ENCODE measurements around the gene PPP3R1. TPM values are rescaled to one million over a fixed set of nuclear protein-coding genes. Genes with fewer than 3 reads are reported as not detected.

Gene PPP3R1
- total and polyA plus RNA-seq, 10 of the 15 experiments (the other 5 are each of a cell fraction or from before 2014, with no cell fraction given), result 1.5 to 61.0 (median 15.8) TPM

GRCh38 chr2:68293755-68294154, 41.4 kb upstream of the PPP3R1 start:
- Histone ChIP-seq H2AFZ (ENCODE audit: control insufficient read depth, low read depth, low read length) (no peak overlapping the region; the same call in 1 of the 2 replicates), H4K20me1 (ENCODE audit: control insufficient read depth, insufficient read depth) (no peaks in the 10 kb centered on the region), H3K27me3 (replicated peaks in 1 of 2; ENCODE audit: control insufficient read depth in 2 of 2, insufficient read depth in 2 of 2, low read length in 1 of 2) (no peaks in the 10 kb centered on the region), H3K9me3 (replicated peaks; ENCODE audit: control insufficient read depth, insufficient read depth, low read length) (no peaks in the 10 kb centered on the region), H3K4me2 (ENCODE audit: control insufficient read depth, insufficient read depth) (no peak overlapping the region), H3K27ac (ENCODE audit: control insufficient read depth, insufficient read depth) (no peak overlapping the region), H3K9ac (ENCODE audit: control insufficient read depth, insufficient read depth, low read length) (no peak overlapping the region), H3K4me3 (no peak overlapping the region), H3K36me3 (ENCODE audit: control insufficient read depth in 2 of 2, insufficient read depth in 2 of 2, low read length in 1 of 2) (no peaks in the 10 kb centered on the region), H3K79me2 (ENCODE audit: control insufficient read depth, insufficient read depth, low read length) (no peaks in the 10 kb centered on the region), H3K4me1 (ENCODE audit: control insufficient read depth, insufficient read depth, low read length) (peaks cover 6% of the 10 kb centered on the region)
- ChIA-PET RAD21 (ENCODE audit: unreplicated experiment) (interaction anchor here (0.9 to 6.7 kb wide), 4 partner anchors 40 to 171 kb away, joined by 3 to 25 read pairs (median 12); no protein-coding TSS in a partner anchor), SMC1A (ENCODE audit: uncharacterized antibody, unreplicated experiment) (interaction anchor here (0.8 to 2.5 kb wide), 13 partner anchors 8 to 172 kb away, joined by 3 to 15 read pairs (median 4); no protein-coding TSS in a partner anchor), CTCF (interaction anchor here (0.9 to 3.9 kb wide), 13 partner anchors 9 to 262 kb away, joined by 3 to 45 read pairs (median 6); no protein-coding TSS in a partner anchor), POLR2A (interaction anchor here (0.6 kb wide), 1 partner anchor 132 kb away, joined by 3 read pairs; no protein-coding TSS in a partner anchor)
- in situ Hi-C loops (cut with MboI), result no loop called here
- 75% methylated on average over 6 of the region's 6 CpGs for WGBS (ENCODE audit: insufficient coverage, insufficient replicate concordance, low lambda C conversion rate, missing lambda C conversion rate)
- no TSS peak for BruUV-seq (replicated peaks)
- ATAC-seq (no peak; the same call in 2 of the 3 replicates), FAIRE-seq (no peak), DNase-seq (ENCODE audit: low read depth, low spot score) (no peak)
- TF ChIP-seq CBX3 (IDR thresholded peaks at IDR 0.05; ENCODE audit: borderline replicate concordance, low read depth), result no peak
- TF ChIP-seq SRF (IDR thresholded peaks at IDR 0.05; ENCODE audit: low read depth in 2 of 2, low read length in 2 of 2), result no peak
- no peak for TF ChIP-seq PRDM15 (CRISPR knock-in tag; IDR thresholded peaks at IDR 0.05)
- TF ChIP-seq TCF3 (IDR thresholded peaks at IDR 0.05; ENCODE audit: borderline replicate concordance, insufficient read depth, low read depth, low read length), result no peak
- TF ChIP-seq KAT2A (conservative IDR thresholded peaks at IDR 0.05; ENCODE audit: control insufficient read depth, low read depth, low read length), result no peak
- TF ChIP-seq ZBTB11 (CRISPR knock-in tag; IDR thresholded peaks at IDR 0.05), result no peak
- TF ChIP-seq GATAD2B (conservative IDR thresholded peaks at IDR 0.05; ENCODE audit: low read depth), result no peak
- TF ChIP-seq CHD1 (IDR thresholded peaks at IDR 0.05; ENCODE audit: low read depth, low read length), result no peak
- no peak for TF ChIP-seq HDAC2 (IDR thresholded peaks at IDR 0.05)
- TF ChIP-seq SMC3 (IDR thresholded peaks at IDR 0.05; ENCODE audit: borderline replicate concordance, low read length), result no peak
- TF ChIP-seq MTA2 (IDR thresholded peaks at IDR 0.05; ENCODE audit: low read depth), result no peak
- TF ChIP-seq WRNIP1 (IDR thresholded peaks at IDR 0.05; ENCODE audit: borderline replicate concordance, low read depth, low read length), result no peak
- TF ChIP-seq GABPA (IDR thresholded peaks at IDR 0.05; ENCODE audit: low read depth), result no peak
- no peak for TF ChIP-seq CREM (IDR thresholded peaks at IDR 0.05; ENCODE audit: low read depth)
- intact Hi-C loops (cut with micrococcal nuclease; ENCODE audit: unreplicated experiment), result loop anchor here (5.0 kb wide), 1 partner anchor 149 kb away; no protein-coding TSS in a partner anchor

All from GM12878 (cell line).